ENCODE measurements around the gene STARD10.

DNA sequence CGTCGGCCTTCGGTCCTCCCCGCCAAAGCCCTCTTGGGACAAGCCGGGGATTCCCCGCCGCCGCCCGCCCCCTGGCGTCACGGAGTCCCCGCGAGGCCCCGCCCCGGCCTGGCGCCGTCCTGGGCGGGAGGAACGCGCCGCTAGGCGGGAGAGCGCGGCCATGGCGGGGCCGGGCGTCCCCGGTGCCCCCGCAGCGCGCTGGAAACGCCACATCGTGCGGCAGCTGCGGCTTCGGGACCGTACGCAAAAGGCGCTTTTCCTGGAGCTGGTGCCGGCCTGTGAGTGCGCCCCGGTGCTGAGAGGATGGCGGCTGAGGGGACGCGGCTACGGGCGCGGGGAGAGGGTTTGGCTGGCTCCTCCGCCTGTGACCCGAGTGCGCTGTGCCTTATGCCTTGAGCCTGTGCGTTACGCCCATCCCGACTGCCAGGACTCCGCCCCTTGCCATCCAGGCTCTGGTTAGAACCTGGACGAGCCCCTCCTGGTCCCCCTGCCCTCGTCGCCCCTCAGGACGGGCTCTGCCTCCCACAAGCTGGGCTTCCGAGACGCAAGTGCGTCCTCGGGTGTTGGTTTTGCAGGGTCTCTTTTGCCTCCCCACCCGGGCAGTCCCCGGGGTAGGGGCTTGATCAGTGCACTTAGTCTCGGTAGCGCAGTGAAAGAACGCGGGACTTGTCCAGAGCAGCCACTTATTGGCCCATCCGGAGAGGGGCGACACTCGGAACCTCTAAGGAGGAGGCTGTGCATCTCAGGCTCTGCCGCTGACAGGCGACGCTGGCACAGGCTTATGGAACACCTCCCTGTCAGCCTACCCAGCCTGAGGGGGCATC lies 20.7 kb upstream of the STARD10 start, which contains the start of gene ATG16L2:
- TF ChIP-seq TAF1 (IDR thresholded peaks at IDR 0.05; ENCODE audit: borderline replicate concordance, insufficient read depth, low read length), result no peak
- TF ChIP-seq, protein P1, sequence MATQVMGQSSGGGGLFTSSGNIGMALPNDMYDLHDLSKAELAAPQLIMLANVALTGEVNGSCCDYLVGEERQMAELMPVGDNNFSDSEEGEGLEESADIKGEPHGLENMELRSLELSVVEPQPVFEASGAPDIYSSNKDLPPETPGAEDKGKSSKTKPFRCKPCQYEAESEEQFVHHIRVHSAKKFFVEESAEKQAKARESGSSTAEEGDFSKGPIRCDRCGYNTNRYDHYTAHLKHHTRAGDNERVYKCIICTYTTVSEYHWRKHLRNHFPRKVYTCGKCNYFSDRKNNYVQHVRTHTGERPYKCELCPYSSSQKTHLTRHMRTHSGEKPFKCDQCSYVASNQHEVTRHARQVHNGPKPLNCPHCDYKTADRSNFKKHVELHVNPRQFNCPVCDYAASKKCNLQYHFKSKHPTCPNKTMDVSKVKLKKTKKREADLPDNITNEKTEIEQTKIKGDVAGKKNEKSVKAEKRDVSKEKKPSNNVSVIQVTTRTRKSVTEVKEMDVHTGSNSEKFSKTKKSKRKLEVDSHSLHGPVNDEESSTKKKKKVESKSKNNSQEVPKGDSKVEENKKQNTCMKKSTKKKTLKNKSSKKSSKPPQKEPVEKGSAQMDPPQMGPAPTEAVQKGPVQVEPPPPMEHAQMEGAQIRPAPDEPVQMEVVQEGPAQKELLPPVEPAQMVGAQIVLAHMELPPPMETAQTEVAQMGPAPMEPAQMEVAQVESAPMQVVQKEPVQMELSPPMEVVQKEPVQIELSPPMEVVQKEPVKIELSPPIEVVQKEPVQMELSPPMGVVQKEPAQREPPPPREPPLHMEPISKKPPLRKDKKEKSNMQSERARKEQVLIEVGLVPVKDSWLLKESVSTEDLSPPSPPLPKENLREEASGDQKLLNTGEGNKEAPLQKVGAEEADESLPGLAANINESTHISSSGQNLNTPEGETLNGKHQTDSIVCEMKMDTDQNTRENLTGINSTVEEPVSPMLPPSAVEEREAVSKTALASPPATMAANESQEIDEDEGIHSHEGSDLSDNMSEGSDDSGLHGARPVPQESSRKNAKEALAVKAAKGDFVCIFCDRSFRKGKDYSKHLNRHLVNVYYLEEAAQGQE (IDR thresholded peaks at IDR 0.05; ENCODE audit: insufficient read depth in 1 of 2, low read depth in 2 of 2, low read length in 2 of 2), result no peak
- TF ChIP-seq FOXP2 (optimal IDR thresholded peaks at IDR 0.05; ENCODE audit: borderline replicate concordance, extremely low read depth, extremely low read length, insufficient read depth), result no peak
- no peak for TF ChIP-seq POLR2AphosphoS5 (IDR thresholded peaks at IDR 0.05; ENCODE audit: low read depth, low read length)
- TF ChIP-seq SIN3A (IDR thresholded peaks at IDR 0.05; ENCODE audit: borderline replicate concordance, insufficient read depth, low read length), result no peak

Data from PFSK-1 (cell line).